IMR-90 (cell line): ENCODE data around the gene UCP2. TPM values are rescaled to one million over a fixed set of nuclear protein-coding genes. Genes with fewer than 3 reads are reported as not detected.

Source experiments
- ATAC-seq: fragments of 200-7000 bp; cut with Tn5 transposase; 2 replicates; pipeline ENCODE4 v1.9.1; 2020; ENCODE audit warnings: low read depth, mild to moderate bottlenecking, moderate library complexity
- BruUV-seq: library from RNA; stranded (reverse); fragments of 400-500 nt; replicated peaks from 2 replicates; lab custom pipeline; 2021; lab: Mats Ljungman, UMichigan
- CTCF ChIA-PET: fragments of 300-600 bp; formaldehyde crosslinking; extraction: SDS; loops from one replicate; lab custom pipeline; 2021; ENCODE audit warnings: antibody characterized with exemption; lab: Yijun Ruan, JAX
- POLR2A ChIA-PET: fragments of 300-600 bp; sonication (Branson Sonifier 250); formaldehyde crosslinking; loops from one replicate; lab custom pipeline; 2022; ENCODE audit warnings: antibody characterized with exemption; ENCODE audit not compliant: unreplicated experiment; lab: Charles Lee
- DNase-seq: peaks from one replicate; pipeline ENCODE4 v3.0.0; 2013
- H2AFZ ChIP-seq: replicated peaks from 2 replicates; pipeline ENCODE3; 2013; ENCODE audit warnings: low read length, mild to moderate bottlenecking; ENCODE audit not compliant: poor library complexity
- H2AK5ac ChIP-seq: 2 replicates; pipeline ENCODE4 v1.6.1; 2013; ENCODE audit warnings: low read depth, low read length, inconsistent platforms
- H2AK9ac ChIP-seq: replicated peaks from 2 replicates; pipeline ENCODE3; 2013; ENCODE audit warnings: mild to moderate bottlenecking, low read depth, low read length, moderate library complexity; ENCODE audit not compliant: poor library complexity
- H2BK120ac ChIP-seq: 2 replicates; pipeline ENCODE4 v1.6.1; 2013; ENCODE audit warnings: low read depth, low read length, inconsistent platforms
- H2BK15ac ChIP-seq: 3 replicates; pipeline ENCODE4 v1.6.1; 2013; ENCODE audit warnings: low read depth, low read length, inconsistent platforms
- H2BK20ac ChIP-seq: 2 replicates; pipeline ENCODE4 v1.6.1; 2013; ENCODE audit warnings: low read depth, mild to moderate bottlenecking, inconsistent platforms, low read length, moderate library complexity
- H2BK5ac ChIP-seq: 2 replicates; pipeline ENCODE4 v1.6.1; 2013; ENCODE audit warnings: mild to moderate bottlenecking, low read depth, low read length, inconsistent platforms; ENCODE audit not compliant: poor library complexity, severe bottlenecking
- H3K14ac ChIP-seq: replicated peaks from 2 replicates; pipeline ENCODE4 v1.6.1; 2013; ENCODE audit warnings: low read depth, low read length, inconsistent platforms
- H3K18ac ChIP-seq: 2 replicates; pipeline ENCODE4 v1.6.1; 2013; ENCODE audit warnings: low read depth, low read length, control low read depth
- H3K23ac ChIP-seq: 2 replicates; pipeline ENCODE4 v1.6.1; 2013; ENCODE audit warnings: low read depth, low read length, inconsistent platforms
- H3K27ac ChIP-seq: 2 replicates; pipeline ENCODE4 v1.5.1; 2013; ENCODE audit warnings: mild to moderate bottlenecking, control low read depth, low read length; ENCODE audit not compliant: insufficient read depth
- H3K27me3 ChIP-seq: 2 replicates; pipeline ENCODE4 v1.6.1; 2013; ENCODE audit warnings: low read length; ENCODE audit not compliant: control insufficient read depth, insufficient read depth
- H3K36me3 ChIP-seq: 2 replicates; pipeline ENCODE4 v1.6.1; 2013; ENCODE audit warnings: low read length, mixed read lengths; ENCODE audit not compliant: control insufficient read depth, insufficient read depth
- H3K4ac ChIP-seq: 2 replicates; pipeline ENCODE4 v1.6.1; 2013; ENCODE audit warnings: low read depth, low read length, inconsistent platforms
- H3K4me1 ChIP-seq: 2 replicates; pipeline ENCODE4 v1.6.1; 2013; ENCODE audit warnings: low read length, mixed read lengths; ENCODE audit not compliant: control insufficient read depth, insufficient read depth
- H3K4me2 ChIP-seq: 2 replicates; pipeline ENCODE4 v1.6.1; 2013; ENCODE audit warnings: low read depth, mild to moderate bottlenecking, control low read depth, low read length, moderate library complexity
- H3K4me3 ChIP-seq: 2 replicates; pipeline ENCODE4 v1.5.1; 2013; ENCODE audit warnings: low read depth, mild to moderate bottlenecking, control low read depth, low read length, moderate library complexity; ENCODE audit not compliant: insufficient read depth
- H3K56ac ChIP-seq: 2 replicates; pipeline ENCODE4 v1.6.1; 2013; ENCODE audit warnings: low read length, inconsistent platforms; ENCODE audit not compliant: insufficient read depth; ENCODE audit errors: extremely low read depth
- H3K79me1 ChIP-seq, 2 experiments: 2 replicates each; pipeline ENCODE4 v1.6.1; 2013; ENCODE audit warnings: low read length in 2 of 2, inconsistent platforms in 1 of 2, low read depth in 1 of 2
- H3K9ac ChIP-seq: 2 replicates; pipeline ENCODE4 v1.6.1; 2013; ENCODE audit warnings: low read depth, low read length, control low read depth
- H3K9me1 ChIP-seq: 2 replicates; pipeline ENCODE4 v1.6.1; 2013; ENCODE audit warnings: low read length, inconsistent platforms; ENCODE audit not compliant: insufficient read depth
- H3K9me3 ChIP-seq: 2 replicates; pipeline ENCODE4 v1.6.1; 2013; ENCODE audit warnings: low read length; ENCODE audit not compliant: control insufficient read depth, insufficient read depth
- H4K20me1 ChIP-seq: 2 replicates; pipeline ENCODE4 v1.6.1; 2013; ENCODE audit warnings: low read length, inconsistent platforms; ENCODE audit not compliant: insufficient read depth
- H4K5ac ChIP-seq: 2 replicates; pipeline ENCODE4 v1.6.1; 2013; ENCODE audit warnings: mild to moderate bottlenecking, low read depth, low read length, control low read depth
- H4K8ac ChIP-seq, 2 experiments: 2 replicates each; pipeline ENCODE4 v1.6.1; 2013; ENCODE audit warnings: low read depth in 2 of 2, low read length in 2 of 2, control low read depth in 1 of 2, inconsistent platforms in 1 of 2
- H4K91ac ChIP-seq: 2 replicates; pipeline ENCODE4 v1.6.1; 2013; ENCODE audit warnings: low read depth, low read length, inconsistent platforms; ENCODE audit not compliant: insufficient read depth
- BHLHE40 ChIP-seq: fragments of 150-350 bp; IDR thresholded peaks from 2 replicates; pipeline ENCODE4 v1.6.1; 2016; ENCODE audit warnings: mild to moderate bottlenecking, low read depth, low read length
- CEBPB ChIP-seq: IDR thresholded peaks from 2 replicates; pipeline ENCODE4 v1.6.1; 2012; ENCODE audit warnings: low read depth, low read length, improper control_type of control experiment
- CHD1 ChIP-seq: IDR thresholded peaks from 2 replicates; pipeline ENCODE4 v1.6.1; 2012; ENCODE audit warnings: low read depth, low read length, improper control_type of control experiment
- FOS ChIP-seq: fragments of 150-350 bp; IDR thresholded peaks from 2 replicates; pipeline ENCODE4 v1.6.1; 2016; ENCODE audit warnings: low read depth, low read length
- MAFK ChIP-seq: IDR thresholded peaks from 2 replicates; pipeline ENCODE4 v1.6.1; 2012; ENCODE audit warnings: low read depth, low read length, improper control_type of control experiment
- MAZ ChIP-seq: IDR thresholded peaks from 2 replicates; pipeline ENCODE4 v1.6.1; 2012; ENCODE audit warnings: low read depth, mild to moderate bottlenecking, low read length, improper control_type of control experiment, moderate library complexity, borderline replicate concordance
- MXI1 ChIP-seq: IDR thresholded peaks from 2 replicates; pipeline ENCODE4 v1.6.1; 2012; ENCODE audit warnings: low read depth, mild to moderate bottlenecking, low read length, moderate library complexity, borderline replicate concordance
- NFE2L2 ChIP-seq: fragments of 150-350 bp; IDR thresholded peaks from 2 replicates; pipeline ENCODE4 v1.6.1; 2016; ENCODE audit warnings: low read depth, mild to moderate bottlenecking, low read length
- POLR2A ChIP-seq: IDR thresholded peaks from 2 replicates; pipeline ENCODE4 v1.6.1; 2012; ENCODE audit warnings: mild to moderate bottlenecking, low read depth, low read length
- RAD21 ChIP-seq: IDR thresholded peaks from 2 replicates; pipeline ENCODE4 v1.6.1; 2012; ENCODE audit warnings: low read length, improper control_type of control experiment
- RCOR1 ChIP-seq: IDR thresholded peaks from 2 replicates; pipeline ENCODE4 v1.6.1; 2012; ENCODE audit warnings: mild to moderate bottlenecking, low read length, improper control_type of control experiment; ENCODE audit not compliant: insufficient replicate concordance
- RFX5 ChIP-seq: IDR thresholded peaks from 2 replicates; pipeline ENCODE4 v1.8.0; 2012; ENCODE audit warnings: low read depth, mild to moderate bottlenecking, low read length, moderate library complexity
- SMC3 ChIP-seq: fragments of 150-350 bp; IDR thresholded peaks from 2 replicates; pipeline ENCODE4 v1.6.1; 2016; ENCODE audit warnings: low read depth, mild to moderate bottlenecking, antibody characterized with exemption, low read length, moderate library complexity
- WGBS, 2 experiments: methylation state at CpG; one replicate each; pipeline versions ENCODE4 v1.1.5 to v1.1.7; 2013; ENCODE audit warnings: missing lambda C conversion rate in 2 of 2; ENCODE audit not compliant: insufficient read length in 1 of 2; ENCODE audit errors: extremely low coverage in 2 of 2; 5-methylcytosine and 5-hydroxymethylcytosine counted together
- dilution Hi-C: fragments of 300-500 bp; cut with HindIII; formaldehyde crosslinking; loops from one replicate; pipeline ENCODE4 v1.14.3; 2018; ENCODE audit warnings: low sequenced_read_pairs; ENCODE audit not compliant: unreplicated experiment
- in situ Hi-C: fragments of 300-500 bp; cut with MboI; formaldehyde crosslinking; loops from 3 replicates; pipeline ENCODE4 v1.14.3; 2019; ENCODE audit warnings: low sequenced_read_pairs, inconsistent platforms, mixed read lengths
- intact Hi-C: fragments of 100-400 bp; cut with micrococcal nuclease; formaldehyde crosslinking; loops from 2 replicates; pipeline ENCODE4 v1.10.0; 2022
- polyA plus RNA-seq, 3 experiments: library from polyadenylated mRNA; depleted of rRNA; stranded (reverse); fragments of >200 nt; gene quantifications; 2 replicates each; pipeline ENCODE4 v1.2.3, GENCODE V29; 2012; ENCODE audit warnings: low replicate concordance in 1 of 3
- total RNA-seq: library from RNA; depleted of rRNA; stranded (reverse); fragments of >200 nt; gene quantifications from 2 replicates; pipeline ENCODE4 v1.2.3, GENCODE V29; 2012
- TF ChIP-seq, protein P1 (sequence below): fragments of 150-350 bp; IDR thresholded peaks from 2 replicates; pipeline ENCODE4 v1.6.1; 2016; ENCODE audit warnings: low read depth, mild to moderate bottlenecking, low read length, moderate library complexity, borderline replicate concordance
- TF ChIP-seq, protein P2 (sequence below): fragments of 150-350 bp; IDR thresholded peaks from 2 replicates; pipeline ENCODE4 v1.6.1; 2017; ENCODE audit warnings: mild to moderate bottlenecking, antibody characterized with exemption, low read length, low read depth
- TF ChIP-seq, protein P3 (sequence below): conservative IDR thresholded peaks from 2 replicates; pipeline ENCODE4 v1.5.1; 2012; ENCODE audit warnings: mild to moderate bottlenecking, low read depth, low read length, improper control_type of control experiment

Gene UCP2
- total and polyA plus RNA-seq, 2 of the 4 experiments (the other 2 are of a cell fraction), result 2.0 to 11.9 TPM

DNA sequence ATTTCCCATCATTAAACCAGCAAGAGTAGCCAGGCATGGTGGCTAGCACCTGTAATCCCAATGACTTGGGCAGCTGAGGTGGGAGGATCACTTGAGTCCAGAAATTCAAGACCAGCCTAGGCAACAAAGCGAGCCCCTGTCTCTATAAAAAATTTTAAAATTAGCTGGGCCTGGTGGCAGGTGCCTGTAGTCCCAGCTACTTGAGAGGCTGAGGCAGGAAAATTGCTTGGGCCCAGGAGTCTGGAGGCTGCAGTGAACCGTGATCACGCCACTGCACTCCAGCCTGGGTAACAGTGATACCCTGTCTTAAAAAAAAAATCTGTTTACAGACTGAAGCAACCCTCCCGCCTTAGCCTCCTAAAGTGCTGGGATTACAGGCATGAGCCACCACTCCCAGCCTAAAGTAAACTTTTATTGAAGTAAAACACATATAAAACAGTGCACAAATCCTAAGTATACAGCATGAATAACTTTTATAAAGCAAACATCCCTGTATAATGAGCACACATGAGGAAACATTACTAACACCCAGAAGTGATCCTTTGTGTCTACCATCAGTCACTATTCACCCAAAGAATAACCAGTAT is 13.6 kb upstream of the UCP2 start:
- Histone ChIP-seq H2AK9ac (no peak overlapping the region), H2BK120ac (no peak overlapping the region), H4K5ac (no peak overlapping the region), H3K79me1 (no peaks in the 10 kb centered on the region), H3K18ac (no peak overlapping the region), H3K56ac (no peak overlapping the region), H3K9ac (no peak overlapping the region), H3K9me3 (no peaks in the 10 kb centered on the region), H3K4ac (no peak overlapping the region), H3K4me3 (no peak overlapping the region), H3K4me1 (no peaks in the 10 kb centered on the region), H3K27ac (no peak overlapping the region), H2AFZ (no peak overlapping the region), H3K36me3 (no peaks in the 10 kb centered on the region), H3K14ac (no peak overlapping the region), H3K27me3 (no peaks in the 10 kb centered on the region; the same call in 1 of the 2 replicates), H4K20me1 (no peaks in the 10 kb centered on the region), H2BK5ac (no peak overlapping the region), H2AK5ac (no peak overlapping the region), H3K4me2 (no peak overlapping the region), H3K23ac (no peak overlapping the region), H4K8ac (no peak overlapping the region), H3K9me1 (0 out of 2 replicates have a peak, but pooled peaks cover 2% of the 10 kb centered on the region), H4K91ac (no peak overlapping the region), H2BK15ac (no peak overlapping the region), H2BK20ac (no peak overlapping the region)
- CTCF ChIA-PET, result no interaction called here
- ATAC-seq (no peak), DNase-seq (no peak)
- TF ChIP-seq SMC3, result no peak
- TF ChIP-seq POLR2A, result no peak
- no peak for TF ChIP-seq RAD21
- no peak for TF ChIP-seq CHD1
- TF ChIP-seq RFX5, result no peak
- TF ChIP-seq, protein P1, sequence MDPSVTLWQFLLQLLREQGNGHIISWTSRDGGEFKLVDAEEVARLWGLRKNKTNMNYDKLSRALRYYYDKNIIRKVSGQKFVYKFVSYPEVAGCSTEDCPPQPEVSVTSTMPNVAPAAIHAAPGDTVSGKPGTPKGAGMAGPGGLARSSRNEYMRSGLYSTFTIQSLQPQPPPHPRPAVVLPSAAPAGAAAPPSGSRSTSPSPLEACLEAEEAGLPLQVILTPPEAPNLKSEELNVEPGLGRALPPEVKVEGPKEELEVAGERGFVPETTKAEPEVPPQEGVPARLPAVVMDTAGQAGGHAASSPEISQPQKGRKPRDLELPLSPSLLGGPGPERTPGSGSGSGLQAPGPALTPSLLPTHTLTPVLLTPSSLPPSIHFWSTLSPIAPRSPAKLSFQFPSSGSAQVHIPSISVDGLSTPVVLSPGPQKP, result no peak
- TF ChIP-seq MXI1, result no peak
- TF ChIP-seq FOS, result no peak
- TF ChIP-seq, protein P2, sequence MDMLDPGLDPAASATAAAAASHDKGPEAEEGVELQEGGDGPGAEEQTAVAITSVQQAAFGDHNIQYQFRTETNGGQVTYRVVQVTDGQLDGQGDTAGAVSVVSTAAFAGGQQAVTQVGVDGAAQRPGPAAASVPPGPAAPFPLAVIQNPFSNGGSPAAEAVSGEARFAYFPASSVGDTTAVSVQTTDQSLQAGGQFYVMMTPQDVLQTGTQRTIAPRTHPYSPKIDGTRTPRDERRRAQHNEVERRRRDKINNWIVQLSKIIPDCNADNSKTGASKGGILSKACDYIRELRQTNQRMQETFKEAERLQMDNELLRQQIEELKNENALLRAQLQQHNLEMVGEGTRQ, result no peak
- no peak for TF ChIP-seq MAZ
- TF ChIP-seq CEBPB, result no peak
- TF ChIP-seq RCOR1, result no peak
- TF ChIP-seq BHLHE40, result no peak
- no peak for TF ChIP-seq NFE2L2
- no peak for TF ChIP-seq MAFK
- TF ChIP-seq, protein P3, sequence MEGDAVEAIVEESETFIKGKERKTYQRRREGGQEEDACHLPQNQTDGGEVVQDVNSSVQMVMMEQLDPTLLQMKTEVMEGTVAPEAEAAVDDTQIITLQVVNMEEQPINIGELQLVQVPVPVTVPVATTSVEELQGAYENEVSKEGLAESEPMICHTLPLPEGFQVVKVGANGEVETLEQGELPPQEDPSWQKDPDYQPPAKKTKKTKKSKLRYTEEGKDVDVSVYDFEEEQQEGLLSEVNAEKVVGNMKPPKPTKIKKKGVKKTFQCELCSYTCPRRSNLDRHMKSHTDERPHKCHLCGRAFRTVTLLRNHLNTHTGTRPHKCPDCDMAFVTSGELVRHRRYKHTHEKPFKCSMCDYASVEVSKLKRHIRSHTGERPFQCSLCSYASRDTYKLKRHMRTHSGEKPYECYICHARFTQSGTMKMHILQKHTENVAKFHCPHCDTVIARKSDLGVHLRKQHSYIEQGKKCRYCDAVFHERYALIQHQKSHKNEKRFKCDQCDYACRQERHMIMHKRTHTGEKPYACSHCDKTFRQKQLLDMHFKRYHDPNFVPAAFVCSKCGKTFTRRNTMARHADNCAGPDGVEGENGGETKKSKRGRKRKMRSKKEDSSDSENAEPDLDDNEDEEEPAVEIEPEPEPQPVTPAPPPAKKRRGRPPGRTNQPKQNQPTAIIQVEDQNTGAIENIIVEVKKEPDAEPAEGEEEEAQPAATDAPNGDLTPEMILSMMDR, result no peak
- BruUV-seq, result no TSS peak
- WGBS, 2 experiments, result 77% methylated on average over 3 of the region's 4 CpGs; no CpG with 5 or more reads in 1 of the 2 experiments
- intact Hi-C loops, result no loop called here
- POLR2A ChIA-PET, result no interaction called here
- in situ Hi-C loops, result no loop called here
- dilution Hi-C loops, result no loop called here
